Measurements from ENCODE around the gene CABP4.

The CABP4 gene

GRCh38 chr11:67503119-67504004, 48.2 kb downstream of the CABP4 start:
- DNase-seq (no peak), ATAC-seq (replicated peaks) (no peak)
- H3K4me3 Mint-ChIP-seq: peak overlapping the region; percentile 76 to 78
- H3K36me3 Mint-ChIP-seq: peaks cover 31 to 52% of the 10 kb centered on the region in 2 donors
- peaks cover 0 to 2% of the 10 kb centered on the region in 2 donors for H3K9me3 Mint-ChIP-seq
- H3K27me3 Mint-ChIP-seq: no peaks in the 10 kb centered on the region
- H3K4me1 Mint-ChIP-seq: peaks cover 41 to 62% of the 10 kb centered on the region in 2 donors
- H3K27ac Mint-ChIP-seq: no peak overlapping the region

- DNase-seq (no peak), ATAC-seq (replicated peaks) (no peak)
- H3K4me3 Mint-ChIP-seq: peak overlapping the region; percentile 87 to 90
- peaks cover 0 to 2% of the 10 kb centered on the region in 2 donors for H3K9me3 Mint-ChIP-seq
- H3K36me3 Mint-ChIP-seq: peaks cover 26 to 44% of the 10 kb centered on the region in 2 donors
- peaks cover 46 to 70% of the 10 kb centered on the region in 2 donors for H3K4me1 Mint-ChIP-seq
- peak overlapping the region; percentile 84 for H3K27ac Mint-ChIP-seq
- no peaks in the 10 kb centered on the region for H3K27me3 Mint-ChIP-seq
These were observed 49.1 kb downstream of the CABP4 start for GRCh38 chr11:67504005-67504949.

GRCh38 chr11:67504950-67505581, 49.9 kb downstream of the CABP4 start, which contains the start of gene PITPNM1:
Gene PITPNM1, minus strand, starts transcription at chr11:67505363. Its CDS starts 1,183 bp downstream, at chr11:67504180.
- H3K4me1 Mint-ChIP-seq: peaks cover 44 to 72% of the 10 kb centered on the region in 2 donors
- H3K27ac Mint-ChIP-seq: peak within 1 kb of the TSS; percentile 98
- H3K36me3 Mint-ChIP-seq: peaks cover 20 to 39% of the 10 kb centered on the region in 2 donors

GRCh38 chr11:67505605-67506396, 50.6 kb downstream of the CABP4 start:
- DNase-seq: peak; percentile 91
- Mint-ChIP-seq H3K27me3 (peaks cover 1 to 4% of the 10 kb centered on the region in 2 donors), H3K4me1 (peaks cover 44 to 67% of the 10 kb centered on the region in 2 donors), H3K36me3 (peaks cover 14 to 33% of the 10 kb centered on the region in 2 donors), H3K27ac (peak overlapping the region; percentile 98), H3K4me3 (peak overlapping the region; percentile 87 to 90), H3K9me3 (no peaks in the 10 kb centered on the region)
- peak; percentile 62 to 63 for ATAC-seq (replicated peaks)

More at GRCh38 chr11:67504950-67505581, 49.9 kb downstream of the CABP4 start, which contains the start of gene PITPNM1:
- DNase-seq (peak; percentile 64), ATAC-seq (replicated peaks) (peak; percentile 19 to 23)
- Mint-ChIP-seq H3K27me3 (peaks cover 0 to 4% of the 10 kb centered on the region in 2 donors), H3K4me3 (peak within 1 kb of the TSS; percentile 87 to 90), H3K9me3 (no peaks in the 10 kb centered on the region)

- no peaks in the 10 kb centered on the region for H3K9me3 Mint-ChIP-seq
- peaks cover 7 to 26% of the 10 kb centered on the region in 2 donors for H3K36me3 Mint-ChIP-seq
- no peak for DNase-seq
- H3K4me1 Mint-ChIP-seq: peaks cover 38 to 60% of the 10 kb centered on the region in 2 donors
- peak overlapping the region; percentile 98 for H3K27ac Mint-ChIP-seq
- ATAC-seq (replicated peaks): no peak
- peaks cover 4 to 7% of the 10 kb centered on the region in 2 donors for H3K27me3 Mint-ChIP-seq
- peak overlapping the region; percentile 87 to 90 for H3K4me3 Mint-ChIP-seq
These were observed 51.4 kb downstream of the CABP4 start for GRCh38 chr11:67506426-67507051.

- peaks cover 37 to 57% of the 10 kb centered on the region in 2 donors for H3K4me1 Mint-ChIP-seq
- H3K36me3 Mint-ChIP-seq: peaks cover 7 to 19% of the 10 kb centered on the region in 2 donors
- H3K27ac Mint-ChIP-seq: peak overlapping the region; percentile 63
- no peaks in the 10 kb centered on the region for H3K9me3 Mint-ChIP-seq
- DNase-seq (no peak), ATAC-seq (replicated peaks) (no peak)
- H3K27me3 Mint-ChIP-seq: peaks cover 6 to 7% of the 10 kb centered on the region in 2 donors
- H3K4me3 Mint-ChIP-seq: peak overlapping the region; percentile 85 to 87
These were observed 52.2 kb downstream of the CABP4 start for GRCh38 chr11:67507242-67507863.

GRCh38 chr11:67507864-67508485, 52.8 kb downstream of the CABP4 start, which contains the start of gene CDK2AP2:
Gene CDK2AP2, minus strand, starts transcription at chr11:67508162. Its CDS starts 80 bp downstream, at chr11:67508082.
- H3K27me3 Mint-ChIP-seq: peaks cover 7 to 12% of the 10 kb centered on the region in 2 donors
- ATAC-seq (replicated peaks) (peak; percentile 76 to 79), DNase-seq (peak; percentile 98)
- H3K27ac Mint-ChIP-seq: peak within 1 kb of the TSS; percentile 91
- no peaks in the 10 kb centered on the region for H3K9me3 Mint-ChIP-seq
- H3K36me3 Mint-ChIP-seq: peaks cover 7 to 14% of the 10 kb centered on the region in 2 donors
- H3K4me3 Mint-ChIP-seq: peak within 1 kb of the TSS; percentile 85 to 87
- peaks cover 32 to 51% of the 10 kb centered on the region in 2 donors for H3K4me1 Mint-ChIP-seq

- peak; percentile 96 for DNase-seq
- Mint-ChIP-seq H3K27me3 (peaks cover 7 to 12% of the 10 kb centered on the region in 2 donors), H3K4me3 (peak overlapping the region; percentile 85 to 87), H3K27ac (peak overlapping the region; percentile 91), H3K4me1 (peaks cover 28 to 45% of the 10 kb centered on the region in 2 donors), H3K9me3 (no peaks in the 10 kb centered on the region), H3K36me3 (peaks cover 7 to 11% of the 10 kb centered on the region in 2 donors)
- peak; percentile 48 to 54 for ATAC-seq (replicated peaks)
These were observed 53.5 kb downstream of the CABP4 start for GRCh38 chr11:67508486-67509121.

- Mint-ChIP-seq H3K4me1 (peaks cover 25 to 36% of the 10 kb centered on the region in 2 donors), H3K4me3 (no peak overlapping the region), H3K36me3 (peaks cover 6% of the 10 kb centered on the region in 2 donors), H3K27ac (peak overlapping the region; percentile 32), H3K9me3 (no peaks in the 10 kb centered on the region), H3K27me3 (peaks cover 12 to 21% of the 10 kb centered on the region in 2 donors)
- DNase-seq (no peak), ATAC-seq (replicated peaks) (no peak)
These were observed 54.8 kb downstream of the CABP4 start for GRCh38 chr11:67510023-67510345.
